ENCODE results near the gene HPGD. TPM values are rescaled to one million over a fixed set of nuclear protein-coding genes. Genes with fewer than 3 reads are reported as not detected.

The HPGD gene
- total and polyA plus RNA-seq, 9 of the 15 experiments (the other 6 are each of a cell fraction or from before 2014, with no cell fraction given) = 2.3 to 8.6 (median 4.8) TPM

- DNase-seq (ENCODE audit: extremely low read depth in 1 of 4, low spot score in 3 of 4) = no peak
- CTCF ChIA-PET (ENCODE audit: low intra/inter-chr PET ratio) = no interaction called here
- WGBS (ENCODE audit: insufficient coverage, low coverage, missing lambda C conversion rate) = 31% methylated on average over 3 of the region's 3 CpGs
- in situ Hi-C loops (cut with MboI) (no loop called here), intact Hi-C loops (cut with micrococcal nuclease) (no loop called here)
- TF ChIP-seq ZNF24 (IDR thresholded peaks at IDR 0.05) (no peak), ZNF324 (CRISPR knock-in tag; IDR thresholded peaks at IDR 0.05) (no peak), MEF2A (IDR thresholded peaks at IDR 0.05; ENCODE audit: control insufficient read depth, low read depth, low read length) (no peak)
- TF ChIP-seq, protein P1, sequence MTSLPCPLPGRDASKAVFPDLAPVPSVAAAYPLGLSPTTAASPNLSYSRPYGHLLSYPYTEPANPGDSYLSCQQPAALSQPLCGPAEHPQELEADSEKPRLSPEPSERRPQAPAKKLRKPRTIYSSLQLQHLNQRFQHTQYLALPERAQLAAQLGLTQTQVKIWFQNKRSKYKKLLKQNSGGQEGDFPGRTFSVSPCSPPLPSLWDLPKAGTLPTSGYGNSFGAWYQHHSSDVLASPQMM (CRISPR knock-in tag; IDR thresholded peaks at IDR 0.05) = no peak
- Histone ChIP-seq H2AFZ (ENCODE audit: low read depth, low read length) (no peak overlapping the region), H4K20me1 (replicated peaks; ENCODE audit: control insufficient read depth, insufficient read depth, low read length) (no peaks in the 10 kb centered on the region), H3K9ac (ENCODE audit: insufficient read depth in 1 of 2, low read depth in 2 of 2, low read length in 2 of 2) (no peak overlapping the region), H3K4me3 (no peak overlapping the region), H3K9me1 (ENCODE audit: control insufficient read depth, insufficient read depth, low read length) (no peaks in the 10 kb centered on the region), H3K9me3 (replicated peaks; ENCODE audit: control insufficient read depth, insufficient read depth, low read depth, low read length) (no peaks in the 10 kb centered on the region), H3K79me2 (ENCODE audit: control insufficient read depth, insufficient read depth, low read length) (no peaks in the 10 kb centered on the region), H3K36me3 (ENCODE audit: control insufficient read depth, insufficient read depth, low read length) (no peaks in the 10 kb centered on the region), H3K4me1 (replicated peaks in 1 of 2; ENCODE audit: control insufficient read depth in 2 of 2, insufficient read depth in 2 of 2, low read length in 2 of 2) (no peaks in the 10 kb centered on the region), H3K4me2 (ENCODE audit: insufficient read depth, low read length) (no peak overlapping the region), H3K27ac (ENCODE audit: extremely low read depth, low read depth, low read length) (no peak overlapping the region), H3K27me3 (ENCODE audit: control insufficient read depth in 2 of 2, insufficient read depth in 2 of 2, low read length in 2 of 2) (no peaks in the 10 kb centered on the region)
- FAIRE-seq = no peak
- no TSS peak for BruUV-seq (replicated peaks)
- POLR2A ChIA-PET = interaction anchor here (0.7 kb wide), 1 partner anchor 162 kb away, joined by 5 read pairs; no protein-coding TSS in a partner anchor
- ATAC-seq = no peak
These were observed 17.3 kb downstream of the HPGD start for GRCh38 chr4:174505007-174505406.

GRCh38 chr4:174503079-174503715 lies 19.1 kb downstream of the HPGD start:
- POLR2A ChIA-PET = no interaction called here
- TF ChIP-seq YY1 (IDR thresholded peaks at IDR 0.05; ENCODE audit: borderline replicate concordance in 1 of 3, control insufficient read depth in 1 of 3, extremely low read depth in 1 of 3, insufficient read depth in 3 of 3, insufficient read length in 1 of 3, insufficient replicate concordance in 2 of 3, low read depth in 1 of 3, low read length in 2 of 3) = no peak
- TF ChIP-seq ZBED1 (IDR thresholded peaks at IDR 0.05) = no peak
- no peak for TF ChIP-seq ZNF644 (tag; IDR thresholded peaks at IDR 0.05; ENCODE audit: low read depth)
- TF ChIP-seq, protein P2, sequence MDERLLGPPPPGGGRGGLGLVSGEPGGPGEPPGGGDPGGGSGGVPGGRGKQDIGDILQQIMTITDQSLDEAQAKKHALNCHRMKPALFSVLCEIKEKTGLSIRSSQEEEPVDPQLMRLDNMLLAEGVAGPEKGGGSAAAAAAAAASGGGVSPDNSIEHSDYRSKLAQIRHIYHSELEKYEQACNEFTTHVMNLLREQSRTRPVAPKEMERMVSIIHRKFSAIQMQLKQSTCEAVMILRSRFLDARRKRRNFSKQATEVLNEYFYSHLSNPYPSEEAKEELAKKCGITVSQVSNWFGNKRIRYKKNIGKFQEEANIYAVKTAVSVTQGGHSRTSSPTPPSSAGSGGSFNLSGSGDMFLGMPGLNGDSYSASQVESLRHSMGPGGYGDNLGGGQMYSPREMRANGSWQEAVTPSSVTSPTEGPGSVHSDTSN (CRISPR knock-in tag; IDR thresholded peaks at IDR 0.05; ENCODE audit: low read depth) = no peak
- TF ChIP-seq, protein P2 (tag; conservative IDR thresholded peaks at IDR 0.05; ENCODE audit: low read depth) = no peak
- no peak for TF ChIP-seq BCL6 (CRISPR knock-in tag; IDR thresholded peaks at IDR 0.05)
- no peak for TF ChIP-seq ZNF347 (CRISPR knock-in tag; IDR thresholded peaks at IDR 0.05; ENCODE audit: low read depth)
- TF ChIP-seq FOXP1 (CRISPR knock-in tag; IDR thresholded peaks at IDR 0.05) = no peak
- TF ChIP-seq ZNF778 (CRISPR knock-in tag; IDR thresholded peaks at IDR 0.05) = no peak
- TF ChIP-seq TAF7 (tag; IDR thresholded peaks at IDR 0.05) = no peak

More at GRCh38 chr4:174503079-174503715, 19.1 kb downstream of the HPGD start:
- ATAC-seq (no peak), FAIRE-seq (no peak), DNase-seq (ENCODE audit: extremely low read depth in 1 of 4, low spot score in 3 of 4) (no peak)
- Histone ChIP-seq H3K9ac (ENCODE audit: insufficient read depth in 1 of 2, low read depth in 2 of 2, low read length in 2 of 2) (no peak overlapping the region), H3K27me3 (ENCODE audit: control insufficient read depth in 2 of 2, insufficient read depth in 2 of 2, low read length in 2 of 2) (no peaks in the 10 kb centered on the region), H3K79me2 (ENCODE audit: control insufficient read depth, insufficient read depth, low read length) (no peaks in the 10 kb centered on the region), H3K4me3 (no peak overlapping the region), H3K4me2 (ENCODE audit: insufficient read depth, low read length) (no peak overlapping the region), H4K20me1 (replicated peaks; ENCODE audit: control insufficient read depth, insufficient read depth, low read length) (no peaks in the 10 kb centered on the region), H3K4me1 (replicated peaks in 1 of 2; ENCODE audit: control insufficient read depth in 2 of 2, insufficient read depth in 2 of 2, low read length in 2 of 2) (no peaks in the 10 kb centered on the region), H3K27ac (ENCODE audit: extremely low read depth, low read depth, low read length) (no peak overlapping the region), H2AFZ (ENCODE audit: low read depth, low read length) (no peak overlapping the region), H3K9me3 (replicated peaks; ENCODE audit: control insufficient read depth, insufficient read depth, low read depth, low read length) (no peaks in the 10 kb centered on the region), H3K36me3 (ENCODE audit: control insufficient read depth, insufficient read depth, low read length) (no peaks in the 10 kb centered on the region), H3K9me1 (ENCODE audit: control insufficient read depth, insufficient read depth, low read length) (no peaks in the 10 kb centered on the region)
- BruUV-seq (replicated peaks) = no TSS peak
- CTCF ChIA-PET (ENCODE audit: low intra/inter-chr PET ratio) = no interaction called here
- intact Hi-C loops (cut with micrococcal nuclease) = no loop called here
- WGBS (ENCODE audit: insufficient coverage, low coverage, missing lambda C conversion rate) = 37% methylated on average over 3 of the region's 3 CpGs
- in situ Hi-C loops (cut with MboI) = no loop called here
